ENCODE measurements around the gene MEIS2. TPM values are rescaled to one million over a fixed set of nuclear protein-coding genes. Genes with fewer than 3 reads are reported as not detected.

Gene MEIS2
- total RNA-seq, 1 experiment from 2014 or later, result 17.5 TPM

DNA sequence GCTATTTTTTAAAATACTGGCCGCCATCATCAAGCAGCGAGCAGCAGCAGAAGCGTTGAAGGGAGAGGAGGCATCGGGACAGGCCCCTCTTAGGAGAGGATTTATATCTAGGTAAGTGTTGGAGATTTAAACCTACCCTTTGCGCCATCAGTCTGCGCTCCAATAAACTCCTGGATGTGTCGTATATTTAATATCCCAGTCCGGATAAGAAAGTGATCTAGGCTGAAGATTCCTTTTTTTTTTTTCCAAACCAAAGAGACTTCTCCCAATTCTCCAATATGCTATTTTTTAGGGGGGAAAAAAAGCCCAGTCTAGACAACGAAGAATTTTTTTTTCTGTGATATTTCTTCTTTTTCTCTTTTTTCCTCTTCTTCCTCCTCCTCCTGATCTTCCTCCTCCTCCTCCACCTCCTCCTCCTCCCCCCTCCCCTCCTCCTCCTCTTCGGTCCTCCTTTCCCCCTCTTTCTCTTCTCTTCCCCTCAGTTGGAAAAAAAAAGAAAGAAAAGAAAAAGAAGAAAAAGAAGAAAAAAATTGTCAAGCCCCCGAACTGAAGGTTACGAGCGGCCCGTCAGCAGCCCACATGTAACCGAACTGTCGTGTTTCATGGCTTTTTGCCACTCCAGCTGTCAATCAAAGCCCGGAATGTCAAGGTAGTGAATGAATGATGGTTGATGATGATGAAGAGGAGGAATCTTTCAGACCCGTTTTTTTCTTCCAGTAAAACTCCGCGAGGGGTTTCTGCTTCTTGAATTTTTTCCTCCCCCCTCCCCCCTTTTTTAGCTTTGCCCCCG is 835 bp downstream of the MEIS2 start:
- H4K20me1 ChIP-seq (ENCODE audit: low read length), result no peaks in the 10 kb centered on the region
- ChIA-PET POLR2A (ENCODE audit: unreplicated experiment) (interaction anchor here (0.6 kb wide), 1 partner anchor 33 kb away, joined by 3 read pairs; no protein-coding TSS in a partner anchor), CTCF (interaction anchor here (0.6 kb wide), 1 partner anchor 215 kb away, joined by 4 read pairs; no protein-coding TSS in a partner anchor)
- peak overlapping the region; percentile 85 for H3K9ac ChIP-seq (ENCODE audit: low read length)
- no peaks in the 10 kb centered on the region for H3K9me2 ChIP-seq (replicated peaks; ENCODE audit: low read length)
- no TSS peak for BruUV-seq (replicated peaks)
- no peaks in the 10 kb centered on the region for H3F3A ChIP-seq (ENCODE audit: low read length, unreplicated experiment)
- H3K27me3 ChIP-seq (ENCODE audit: low read length), result no peaks in the 10 kb centered on the region
- intact Hi-C loops (cut with micrococcal nuclease), result loop anchor here (2.0 to 10.0 kb wide), 5 partner anchors 35 to 595 kb away; no protein-coding TSS in a partner anchor
- peak; percentile 77 for DNase-seq
- no peak for TF ChIP-seq EZH2 (IDR thresholded peaks at IDR 0.05; ENCODE audit: low read length, unreplicated experiment)
- no peak for TF ChIP-seq EZH2phosphoT487 (IDR thresholded peaks at IDR 0.05; ENCODE audit: borderline replicate concordance, low read length)
- TF ChIP-seq, protein P1, sequence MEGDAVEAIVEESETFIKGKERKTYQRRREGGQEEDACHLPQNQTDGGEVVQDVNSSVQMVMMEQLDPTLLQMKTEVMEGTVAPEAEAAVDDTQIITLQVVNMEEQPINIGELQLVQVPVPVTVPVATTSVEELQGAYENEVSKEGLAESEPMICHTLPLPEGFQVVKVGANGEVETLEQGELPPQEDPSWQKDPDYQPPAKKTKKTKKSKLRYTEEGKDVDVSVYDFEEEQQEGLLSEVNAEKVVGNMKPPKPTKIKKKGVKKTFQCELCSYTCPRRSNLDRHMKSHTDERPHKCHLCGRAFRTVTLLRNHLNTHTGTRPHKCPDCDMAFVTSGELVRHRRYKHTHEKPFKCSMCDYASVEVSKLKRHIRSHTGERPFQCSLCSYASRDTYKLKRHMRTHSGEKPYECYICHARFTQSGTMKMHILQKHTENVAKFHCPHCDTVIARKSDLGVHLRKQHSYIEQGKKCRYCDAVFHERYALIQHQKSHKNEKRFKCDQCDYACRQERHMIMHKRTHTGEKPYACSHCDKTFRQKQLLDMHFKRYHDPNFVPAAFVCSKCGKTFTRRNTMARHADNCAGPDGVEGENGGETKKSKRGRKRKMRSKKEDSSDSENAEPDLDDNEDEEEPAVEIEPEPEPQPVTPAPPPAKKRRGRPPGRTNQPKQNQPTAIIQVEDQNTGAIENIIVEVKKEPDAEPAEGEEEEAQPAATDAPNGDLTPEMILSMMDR (conservative IDR thresholded peaks at IDR 0.05; ENCODE audit: low read depth, low read length), result no peak
- no peaks in the 10 kb centered on the region for H3K9me3 ChIP-seq (ENCODE audit: low read length)
- H3K4me2 ChIP-seq (ENCODE audit: low read length), result peak overlapping the region; percentile 95
- peak overlapping the region; percentile 97 for H2AFZ ChIP-seq (ENCODE audit: low read length)
- H3K27ac ChIP-seq (ENCODE audit: low read length), result peak overlapping the region; percentile 87
- H3K4me3 ChIP-seq (ENCODE audit: low read length), result peak overlapping the region; percentile 93
- H3K79me2 ChIP-seq (ENCODE audit: low read length), result peaks cover 37% of the 10 kb centered on the region
- peak; percentile 1; the same call in 1 of the 2 replicates for ATAC-seq
- no peaks in the 10 kb centered on the region for H3K36me3 ChIP-seq (ENCODE audit: low read depth, low read length)
- peaks cover 28% of the 10 kb centered on the region for H3K4me1 ChIP-seq (ENCODE audit: insufficient read depth, low read length)

DNA sequence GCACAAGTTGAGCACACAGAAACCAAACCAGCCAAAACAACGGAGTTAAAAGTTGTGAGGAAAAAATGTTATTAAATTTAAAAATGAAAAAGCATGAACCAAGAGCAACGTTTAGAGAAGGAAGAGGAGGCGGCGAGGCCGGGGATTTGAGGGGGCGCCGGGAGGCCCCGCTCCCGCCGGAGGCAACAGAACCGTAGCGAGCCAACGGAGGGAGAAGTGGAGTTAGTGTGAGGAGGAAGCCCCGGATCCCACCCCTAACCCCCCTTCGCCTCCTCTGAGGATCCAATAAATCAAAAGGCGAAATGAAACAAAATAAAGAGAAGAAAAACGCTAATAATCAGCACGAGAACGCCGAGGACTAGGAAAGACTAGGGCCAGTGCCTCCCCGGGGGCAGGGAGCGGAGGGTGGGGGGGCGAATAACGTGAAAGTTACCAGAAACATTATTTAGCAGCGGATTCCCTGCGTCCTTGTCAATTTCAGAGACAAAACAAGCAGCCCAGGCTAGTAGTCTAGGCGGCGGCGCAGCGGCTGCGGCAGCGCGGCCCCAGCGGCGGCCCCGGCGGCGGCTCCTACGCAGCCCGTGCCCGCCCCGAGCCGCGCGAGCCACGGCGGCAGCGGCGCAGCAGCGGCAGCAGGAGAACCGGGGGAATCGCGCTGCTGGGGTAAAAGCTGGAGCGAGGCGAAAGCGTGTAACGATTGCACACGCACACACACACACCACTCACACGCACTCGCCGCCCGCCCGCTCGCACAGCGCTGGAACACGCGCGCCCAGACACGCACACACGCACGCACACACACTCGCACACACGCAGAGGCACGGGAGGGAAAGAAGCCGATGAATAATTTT is 1.7 kb downstream of the MEIS2 start:
- POLR2A ChIA-PET (ENCODE audit: unreplicated experiment), result no interaction called here
- peak overlapping the region; percentile 95 for H3K4me2 ChIP-seq (ENCODE audit: low read length)

More for the DNA sequence above, 1.7 kb downstream of the MEIS2 start:
- no peaks in the 10 kb centered on the region for H3K9me3 ChIP-seq (ENCODE audit: low read length)
- CTCF ChIA-PET, result no interaction called here
- no peaks in the 10 kb centered on the region for H3F3A ChIP-seq (ENCODE audit: low read length, unreplicated experiment)
- H3K27ac ChIP-seq (ENCODE audit: low read length), result no peak overlapping the region
- no peaks in the 10 kb centered on the region; the same call in 1 of the 2 replicates for H3K36me3 ChIP-seq (ENCODE audit: low read depth, low read length)
- no peaks in the 10 kb centered on the region for H3K9me2 ChIP-seq (replicated peaks; ENCODE audit: low read length)
- peak overlapping the region; percentile 97 for H2AFZ ChIP-seq (ENCODE audit: low read length)
- BruUV-seq (replicated peaks), result no TSS peak
- DNase-seq, result peak; percentile 46
- peak; percentile 19 for ATAC-seq
- peak overlapping the region; percentile 93 for H3K4me3 ChIP-seq (ENCODE audit: low read length)
- H3K9ac ChIP-seq (ENCODE audit: low read length), result peak overlapping the region; percentile 85
- no peak for TF ChIP-seq EZH2phosphoT487 (IDR thresholded peaks at IDR 0.05; ENCODE audit: borderline replicate concordance, low read length)
- TF ChIP-seq EZH2 (IDR thresholded peaks at IDR 0.05; ENCODE audit: low read length, unreplicated experiment), result no peak
- TF ChIP-seq, protein P1 (conservative IDR thresholded peaks at IDR 0.05; ENCODE audit: low read depth, low read length), result no peak
- no peaks in the 10 kb centered on the region for H3K27me3 ChIP-seq (ENCODE audit: low read length)
- peaks cover 37% of the 10 kb centered on the region for H3K79me2 ChIP-seq (ENCODE audit: low read length)
- intact Hi-C loops (cut with micrococcal nuclease), result loop anchor here (10.0 kb wide), 1 partner anchor 124 kb away; no protein-coding TSS in a partner anchor
- H3K4me1 ChIP-seq (ENCODE audit: insufficient read depth, low read length), result peaks cover 36% of the 10 kb centered on the region
- no peaks in the 10 kb centered on the region for H4K20me1 ChIP-seq (ENCODE audit: low read length)
